Effector memory CD8-positive, alpha-beta T cell (primary cell): Measurements from ENCODE around the gene C4BPB.

Experiments
- ATAC-seq: fragments of 150-1000 bp; cut with Tn5 transposase; replicated peaks from 2 replicates; pipeline ENCODE4 v1.10.0; 2021; ENCODE audit warnings: mild to moderate bottlenecking, moderate library complexity
- DNase-seq, 3 experiments: peaks; one replicate each; pipeline ENCODE4 v3.0.0; 2021
- H3K27ac Mint-ChIP-seq, 2 donors: one replicate each; pipeline ENCODE4 v1.8.0; 2022; ENCODE audit warnings: mild to moderate bottlenecking in 2 of 2, mixed read lengths in 2 of 2, moderate library complexity in 2 of 2
- H3K27me3 Mint-ChIP-seq, 2 donors: one replicate each; pipeline ENCODE4 v1.8.0; 2022; ENCODE audit warnings: mixed read lengths in 2 of 2
- H3K36me3 Mint-ChIP-seq: one replicate; pipeline ENCODE4 v1.8.0; 2022; ENCODE audit warnings: mild to moderate bottlenecking, moderate library complexity, mixed read lengths; ENCODE audit not compliant: insufficient read depth
- H3K4me1 Mint-ChIP-seq, 2 donors: one replicate each; pipeline ENCODE4 v1.8.0; 2022; ENCODE audit warnings: low read depth in 2 of 2, mixed read lengths in 2 of 2
- H3K4me3 Mint-ChIP-seq, 2 donors: one replicate each; pipeline ENCODE4 v1.8.0; 2022; ENCODE audit warnings: mild to moderate bottlenecking in 2 of 2, mixed read lengths in 2 of 2, moderate library complexity in 2 of 2
- H3K9me3 Mint-ChIP-seq, 2 donors: one replicate each; pipeline ENCODE4 v1.8.0; 2022; ENCODE audit warnings: mixed read lengths in 2 of 2

C4BPB gene

DNA sequence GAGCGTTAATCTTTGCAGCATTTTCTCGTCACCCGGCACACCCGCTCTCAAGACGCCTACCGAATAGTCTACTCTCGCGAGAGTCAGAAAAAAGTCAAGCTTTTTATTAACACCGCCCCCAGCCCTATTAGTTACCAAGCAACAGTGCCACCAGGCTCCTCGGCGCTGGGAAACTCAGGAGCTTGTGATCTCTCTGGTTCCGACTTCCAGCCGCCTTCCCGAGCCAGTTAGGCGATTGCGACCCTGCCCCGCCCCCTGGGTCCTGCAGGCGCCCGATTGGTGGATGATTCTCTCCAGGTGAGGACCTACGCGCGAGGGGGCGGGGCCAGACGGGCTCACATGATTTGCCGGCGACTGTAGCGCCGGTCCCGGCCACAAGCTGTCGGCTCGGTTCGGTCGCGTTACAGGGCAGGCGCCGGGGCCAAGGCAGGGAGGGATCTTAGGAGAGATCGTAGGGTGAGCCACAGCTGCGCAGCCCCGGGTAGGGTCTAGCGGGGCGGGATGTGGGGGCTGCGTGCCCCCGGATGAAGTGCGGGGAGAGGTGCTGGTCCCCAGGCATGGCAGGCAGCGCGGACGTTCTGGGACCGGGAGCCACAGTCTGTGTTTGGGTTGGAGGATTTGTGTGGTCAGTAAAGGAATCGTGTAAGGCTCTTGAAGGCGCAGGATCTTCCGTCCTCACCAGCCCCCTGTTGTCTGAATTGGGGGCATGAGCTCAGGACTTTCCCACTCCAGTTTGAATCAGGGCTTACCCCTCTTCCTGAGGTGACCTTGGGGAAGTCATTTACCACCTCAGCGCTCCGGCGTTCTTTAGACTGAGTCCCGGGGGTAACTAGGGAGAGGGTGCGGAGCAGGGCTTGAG is 35.5 kb upstream of the C4BPB start, which contains the start of gene PFKFB2:
Gene PFKFB2, plus strand, starts transcription at position 365 of the 859 bp plus-strand sequence. CDS start 1,443 bp downstream, outside the sequence.
- peak within 1 kb of the TSS; percentile 94 to 99 for H3K27ac Mint-ChIP-seq
- H3K9me3 Mint-ChIP-seq: no peaks in the 10 kb centered on the region
- peaks cover 0 to 9% of the 10 kb centered on the region in 2 donors for H3K27me3 Mint-ChIP-seq
- peaks cover 20% of the 10 kb centered on the region for H3K36me3 Mint-ChIP-seq
- peaks cover 26 to 35% of the 10 kb centered on the region in 2 donors for H3K4me1 Mint-ChIP-seq
- peak; percentile 86 for ATAC-seq
- DNase-seq: peak; percentile 89 to 95 (median 94)
- H3K4me3 Mint-ChIP-seq: peak within 1 kb of the TSS; percentile 97 to 98

GRCh38 chr1:207054491-207054890 is 34.2 kb upstream of the C4BPB start:
- H3K36me3 Mint-ChIP-seq: peaks cover 19% of the 10 kb centered on the region
- H3K4me3 Mint-ChIP-seq: peak overlapping the region; percentile 27 to 98
- peaks cover 27% of the 10 kb centered on the region in 2 donors for H3K4me1 Mint-ChIP-seq
- H3K9me3 Mint-ChIP-seq: no peaks in the 10 kb centered on the region
- H3K27ac Mint-ChIP-seq: peak overlapping the region in 1 of 2 donors; percentile 94
- ATAC-seq (no peak), DNase-seq (no peak)
- H3K27me3 Mint-ChIP-seq: peaks cover 0 to 9% of the 10 kb centered on the region in 2 donors

GRCh38 chr1:207055386-207056001 is 33.2 kb upstream of the C4BPB start:
- H3K4me3 Mint-ChIP-seq: no peak overlapping the region
- no peak overlapping the region for H3K27ac Mint-ChIP-seq
- H3K4me1 Mint-ChIP-seq: peaks cover 19 to 20% of the 10 kb centered on the region in 2 donors
- DNase-seq (no peak), ATAC-seq (no peak)
- H3K9me3 Mint-ChIP-seq: no peaks in the 10 kb centered on the region
- peaks cover 9% of the 10 kb centered on the region for H3K36me3 Mint-ChIP-seq
- H3K27me3 Mint-ChIP-seq: peaks cover 0 to 9% of the 10 kb centered on the region in 2 donors

- no peaks in the 10 kb centered on the region for H3K9me3 Mint-ChIP-seq
- DNase-seq: no peak
- no peak overlapping the region for H3K4me3 Mint-ChIP-seq
- ATAC-seq: no peak
- peaks cover 13 to 15% of the 10 kb centered on the region in 2 donors for H3K4me1 Mint-ChIP-seq
- H3K27me3 Mint-ChIP-seq: peaks cover 0 to 9% of the 10 kb centered on the region in 2 donors
- no peak overlapping the region for H3K27ac Mint-ChIP-seq
- peaks cover 6% of the 10 kb centered on the region for H3K36me3 Mint-ChIP-seq
Measured at GRCh38 chr1:207056673-207057072, 32.0 kb upstream of the C4BPB start.

GRCh38 chr1:207058252-207058651 is 30.4 kb upstream of the C4BPB start:
- Mint-ChIP-seq H3K36me3 (no peaks in the 10 kb centered on the region), H3K4me3 (no peak overlapping the region), H3K27ac (no peak overlapping the region), H3K4me1 (peaks cover 2 to 5% of the 10 kb centered on the region in 2 donors), H3K27me3 (peaks cover 0 to 9% of the 10 kb centered on the region in 2 donors), H3K9me3 (no peaks in the 10 kb centered on the region)
- DNase-seq (no peak), ATAC-seq (no peak)

- Mint-ChIP-seq H3K27me3 (peaks cover 0 to 9% of the 10 kb centered on the region in 2 donors), H3K27ac (no peak overlapping the region), H3K4me1 (peaks cover 0 to 2% of the 10 kb centered on the region in 2 donors), H3K9me3 (no peaks in the 10 kb centered on the region), H3K4me3 (no peak overlapping the region), H3K36me3 (peaks cover 2% of the 10 kb centered on the region)
- DNase-seq: no peak
- ATAC-seq: no peak
Measured at GRCh38 chr1:207058878-207059867, 29.5 kb upstream of the C4BPB start.

DNA sequence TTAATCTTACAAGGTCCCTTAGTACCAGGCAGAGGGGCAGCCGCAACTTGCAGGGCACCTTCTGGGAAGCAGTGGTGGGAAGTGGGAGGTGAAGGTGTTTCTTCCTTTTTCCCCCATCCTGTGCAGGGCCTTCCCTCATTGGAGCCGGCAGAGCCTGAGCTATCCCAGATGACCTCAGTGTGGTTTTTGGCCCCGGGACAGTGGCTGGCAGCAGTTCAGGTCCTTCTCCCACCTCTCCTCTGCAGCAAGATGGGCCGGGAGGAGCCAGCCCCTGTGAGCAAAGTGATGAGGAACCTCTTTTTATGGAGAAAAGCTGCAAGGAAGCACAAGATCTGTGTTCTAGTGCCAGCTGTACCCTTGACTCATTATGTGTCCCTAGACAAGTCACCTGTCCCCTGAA is 28.8 kb upstream of the C4BPB start:
- no peak for DNase-seq
- Mint-ChIP-seq H3K27ac (no peak overlapping the region), H3K27me3 (peaks cover 0 to 9% of the 10 kb centered on the region in 2 donors), H3K4me1 (peaks cover 0 to 1% of the 10 kb centered on the region in 2 donors), H3K4me3 (no peak overlapping the region), H3K36me3 (peaks cover 3% of the 10 kb centered on the region), H3K9me3 (no peaks in the 10 kb centered on the region)
- no peak for ATAC-seq

- Mint-ChIP-seq H3K36me3 (peaks cover 3% of the 10 kb centered on the region), H3K27ac (no peak overlapping the region), H3K27me3 (peaks cover 0 to 9% of the 10 kb centered on the region in 2 donors), H3K4me1 (peaks cover 0 to 1% of the 10 kb centered on the region in 2 donors), H3K9me3 (no peaks in the 10 kb centered on the region), H3K4me3 (no peak overlapping the region)
- DNase-seq (no peak), ATAC-seq (no peak)
Measured at GRCh38 chr1:207060596-207060995, 28.1 kb upstream of the C4BPB start.

DNA sequence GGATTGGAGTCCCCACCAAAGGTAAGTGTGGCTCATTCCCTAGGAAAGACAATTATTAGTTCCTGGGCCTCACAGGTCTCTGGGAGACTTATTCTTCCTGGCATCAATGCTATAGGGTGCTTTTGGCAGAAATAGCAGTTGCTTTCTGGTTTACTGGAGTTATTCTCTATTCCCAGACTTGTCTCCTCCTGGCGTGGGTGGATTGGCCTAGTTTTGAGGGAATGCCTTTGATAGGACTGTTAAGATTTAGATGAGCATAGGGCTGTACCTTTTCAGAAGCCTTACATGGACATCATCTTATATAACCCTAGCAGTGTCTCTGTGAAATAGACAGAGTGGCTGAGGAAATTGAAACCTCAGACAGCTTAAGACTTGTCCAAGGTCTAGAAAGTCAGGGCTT is 26.6 kb upstream of the C4BPB start:
- no peaks in the 10 kb centered on the region for H3K9me3 Mint-ChIP-seq
- no peaks in the 10 kb centered on the region for H3K27me3 Mint-ChIP-seq
- H3K4me3 Mint-ChIP-seq: no peak overlapping the region
- DNase-seq (no peak), ATAC-seq (no peak)
- H3K36me3 Mint-ChIP-seq: peaks cover 5% of the 10 kb centered on the region
- H3K27ac Mint-ChIP-seq: no peak overlapping the region
- peaks cover 0 to 1% of the 10 kb centered on the region in 2 donors for H3K4me1 Mint-ChIP-seq

GRCh38 chr1:207063014-207063413 is 25.6 kb upstream of the C4BPB start:
- no peak for ATAC-seq
- Mint-ChIP-seq H3K36me3 (peaks cover 5% of the 10 kb centered on the region), H3K4me3 (no peak overlapping the region), H3K27ac (no peak overlapping the region), H3K4me1 (peaks cover 0 to 1% of the 10 kb centered on the region in 2 donors), H3K27me3 (no peaks in the 10 kb centered on the region), H3K9me3 (no peaks in the 10 kb centered on the region)
- DNase-seq: no peak

DNA sequence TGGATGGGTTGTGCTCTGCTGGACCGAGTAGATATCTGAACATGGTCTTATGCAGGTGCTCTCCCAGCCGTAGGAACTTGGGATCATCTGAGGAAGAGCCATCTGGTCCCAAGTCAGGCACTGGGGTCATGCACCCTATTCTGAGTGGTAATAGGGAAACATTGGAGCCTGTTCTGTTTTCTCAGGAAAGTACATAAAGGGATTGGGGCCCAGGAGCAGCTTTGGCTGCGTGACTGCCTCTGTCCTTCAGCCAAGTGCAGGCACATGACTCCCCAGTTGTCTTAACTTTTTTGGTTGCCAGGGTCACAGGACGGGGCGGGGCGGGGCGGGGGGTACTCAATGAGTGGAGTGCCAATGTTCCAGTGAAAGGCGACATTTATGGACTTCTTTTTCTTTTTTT is 24.1 kb upstream of the C4BPB start:
- Mint-ChIP-seq H3K9me3 (no peaks in the 10 kb centered on the region), H3K27ac (no peak overlapping the region), H3K4me3 (no peak overlapping the region), H3K36me3 (peaks cover 5% of the 10 kb centered on the region), H3K4me1 (peaks cover 3 to 5% of the 10 kb centered on the region in 2 donors), H3K27me3 (no peaks in the 10 kb centered on the region)
- ATAC-seq (no peak), DNase-seq (no peak)

- Mint-ChIP-seq H3K4me1 (peaks cover 9 to 13% of the 10 kb centered on the region in 2 donors), H3K4me3 (no peak overlapping the region), H3K36me3 (peaks cover 5% of the 10 kb centered on the region), H3K27ac (no peak overlapping the region), H3K27me3 (no peaks in the 10 kb centered on the region), H3K9me3 (no peaks in the 10 kb centered on the region)
- no peak for ATAC-seq
- DNase-seq: no peak
Measured at GRCh38 chr1:207067185-207067584, 21.5 kb upstream of the C4BPB start.

DNA sequence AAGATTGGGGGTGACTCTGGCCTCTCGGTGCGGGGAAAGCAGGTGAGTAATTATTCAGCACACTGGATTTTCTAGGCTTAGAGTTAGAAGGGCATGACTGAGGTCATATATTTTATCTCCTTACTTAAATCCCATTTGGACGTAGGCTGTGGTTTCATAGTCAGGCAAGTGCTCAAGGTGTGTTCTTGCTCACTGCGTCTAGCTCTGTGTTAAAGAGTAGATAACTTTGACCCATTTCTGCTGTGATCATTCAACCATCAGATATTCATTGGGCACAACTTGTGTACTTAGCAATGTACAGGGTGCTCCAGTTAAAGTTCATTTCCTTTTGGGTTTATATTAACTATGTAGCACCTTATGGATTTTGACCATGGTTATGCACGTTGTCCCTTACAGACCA is 21.0 kb upstream of the C4BPB start:
- DNase-seq: no peak
- ATAC-seq: no peak
- no peaks in the 10 kb centered on the region for H3K9me3 Mint-ChIP-seq
- no peak overlapping the region for H3K27ac Mint-ChIP-seq
- no peak overlapping the region for H3K4me3 Mint-ChIP-seq
- no peaks in the 10 kb centered on the region for H3K27me3 Mint-ChIP-seq
- H3K4me1 Mint-ChIP-seq: peaks cover 9 to 13% of the 10 kb centered on the region in 2 donors
- peaks cover 5% of the 10 kb centered on the region for H3K36me3 Mint-ChIP-seq
